Hematopoietic multipotent progenitor cell treated with erythropoietin and hydrocortisone succinate and interleukin-3 and kit ligand, for 15 days (in vitro differentiated cells): Measurements from ENCODE around the gene ASXL2.

ENCODE experiments used
- DNase-seq: peaks from one replicate; pipeline ENCODE4 v3.0.0-alpha.2; 2015; ENCODE audit warnings: low spot score

Gene ASXL2

DNA sequence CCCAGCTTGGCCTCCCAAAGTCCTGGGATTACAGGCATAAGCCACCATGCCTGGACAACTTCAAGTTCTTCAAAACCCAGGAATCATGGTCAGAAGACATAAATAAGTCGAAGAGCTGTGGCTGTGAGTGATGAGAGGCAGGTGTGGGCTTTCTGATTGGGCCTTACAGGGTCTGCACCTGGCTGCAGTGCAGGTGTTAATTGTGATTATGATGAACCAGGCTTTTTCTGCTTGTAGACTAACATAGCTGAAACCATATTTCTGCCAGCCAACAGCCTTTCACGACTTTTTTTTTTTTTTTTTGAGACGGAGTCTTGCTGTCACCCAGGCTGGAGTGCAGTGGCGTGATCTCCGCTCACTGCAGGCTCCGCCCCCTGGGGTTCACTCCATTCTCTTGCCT lies 190.1 kb downstream of the ASXL2 start:
- no peak for DNase-seq

- no peak for DNase-seq
Measured at GRCh38 chr2:25685741-25686140, 192.5 kb downstream of the ASXL2 start.

DNA sequence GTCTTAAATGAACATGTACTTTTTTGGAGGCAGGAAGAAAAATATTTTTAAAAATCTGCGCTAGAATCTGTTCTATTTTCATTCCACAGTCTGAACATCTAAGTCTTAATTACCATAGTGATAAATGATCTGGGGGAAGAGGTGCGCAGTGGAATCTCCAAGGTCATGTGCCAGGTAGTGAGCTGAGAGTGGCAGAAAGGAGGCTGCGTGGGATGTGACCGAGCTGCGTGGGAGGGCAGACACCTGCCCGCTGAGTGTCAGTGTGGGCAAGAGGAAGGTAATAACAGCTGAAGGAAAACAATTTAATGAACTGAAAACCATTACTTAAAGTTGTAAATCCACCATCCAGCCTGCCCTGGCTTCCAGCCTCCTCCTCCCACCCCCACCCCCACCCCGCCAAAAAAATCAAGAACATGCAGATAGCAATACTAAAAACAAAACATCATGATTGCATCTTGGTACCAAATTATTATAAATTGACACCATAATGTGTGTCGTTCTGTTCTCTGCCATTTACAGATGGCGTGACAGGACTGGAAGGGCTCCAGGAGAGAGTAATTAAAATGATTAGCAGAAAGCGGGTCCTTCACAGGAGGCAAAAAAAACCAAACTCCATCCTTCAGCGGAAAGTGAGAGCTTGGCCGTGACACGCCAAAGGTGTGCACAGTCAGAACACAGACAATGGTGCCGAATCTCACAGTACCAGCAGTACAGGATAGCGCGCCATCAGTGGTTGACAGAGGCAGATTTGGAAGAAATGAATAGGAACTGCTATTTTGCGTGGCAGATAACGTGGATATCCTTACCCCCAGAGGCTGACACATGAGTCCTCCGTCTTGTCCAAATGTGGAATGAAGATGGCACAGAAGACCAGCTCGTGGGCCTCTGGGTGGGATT lies 193.5 kb downstream of the ASXL2 start:
- DNase-seq = no peak
